Transverse colon (tissue), 3 donors: ENCODE results near the gene HOXC4.
"Not testable (repeated sequence)": the region's sequence is repeated elsewhere in the genome, so short reads cannot be mapped to it uniquely, and the experiment has no call there.

ENCODE experiments used
- POLR2A ChIP-seq: fragments of 450-650 bp; IDR thresholded peaks from one replicate; pipeline ENCODE4 v1.6.1; 2016; ENCODE audit warnings: antibody characterized with exemption, mild to moderate bottlenecking, moderate library complexity
- TF ChIP-seq, protein P1 (sequence below), 5 experiments: fragments of 200-600 bp in 3 of 5; fragments of 450-650 bp in 2 of 5; sonication (generic) in 3 of 5; IDR thresholded peaks; 1 replicate in 2 of 5; 2 replicates in 3 of 5; pipeline ENCODE4 v1.5.1; 2016 to 2017; ENCODE audit warnings: antibody characterized with exemption in 5 of 5, inconsistent platforms in 3 of 5, mild to moderate bottlenecking in 2 of 5, moderate library complexity in 1 of 5

DNA sequence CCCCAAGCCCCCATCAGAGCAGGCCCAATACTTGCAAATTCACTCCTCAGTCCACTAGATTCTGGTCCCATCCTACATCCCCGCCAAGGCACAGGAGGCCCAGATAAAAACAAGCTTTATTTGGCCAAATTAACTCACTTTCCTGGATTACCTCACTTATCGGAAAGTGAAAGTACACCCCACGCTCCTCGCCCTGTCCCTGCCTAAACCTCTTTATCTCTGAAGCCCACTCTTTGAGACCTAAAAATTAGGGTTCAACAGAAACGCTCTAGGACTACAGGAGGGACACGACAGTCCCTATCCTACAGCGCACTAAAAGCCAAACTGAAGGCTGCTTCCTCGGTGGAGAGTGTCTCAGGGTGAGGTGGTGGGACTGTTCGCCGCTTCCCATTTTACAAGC is 24.2 kb downstream of the HOXC4 start:
- TF ChIP-seq POLR2A: not testable (repeated sequence)
- TF ChIP-seq, protein P1, sequence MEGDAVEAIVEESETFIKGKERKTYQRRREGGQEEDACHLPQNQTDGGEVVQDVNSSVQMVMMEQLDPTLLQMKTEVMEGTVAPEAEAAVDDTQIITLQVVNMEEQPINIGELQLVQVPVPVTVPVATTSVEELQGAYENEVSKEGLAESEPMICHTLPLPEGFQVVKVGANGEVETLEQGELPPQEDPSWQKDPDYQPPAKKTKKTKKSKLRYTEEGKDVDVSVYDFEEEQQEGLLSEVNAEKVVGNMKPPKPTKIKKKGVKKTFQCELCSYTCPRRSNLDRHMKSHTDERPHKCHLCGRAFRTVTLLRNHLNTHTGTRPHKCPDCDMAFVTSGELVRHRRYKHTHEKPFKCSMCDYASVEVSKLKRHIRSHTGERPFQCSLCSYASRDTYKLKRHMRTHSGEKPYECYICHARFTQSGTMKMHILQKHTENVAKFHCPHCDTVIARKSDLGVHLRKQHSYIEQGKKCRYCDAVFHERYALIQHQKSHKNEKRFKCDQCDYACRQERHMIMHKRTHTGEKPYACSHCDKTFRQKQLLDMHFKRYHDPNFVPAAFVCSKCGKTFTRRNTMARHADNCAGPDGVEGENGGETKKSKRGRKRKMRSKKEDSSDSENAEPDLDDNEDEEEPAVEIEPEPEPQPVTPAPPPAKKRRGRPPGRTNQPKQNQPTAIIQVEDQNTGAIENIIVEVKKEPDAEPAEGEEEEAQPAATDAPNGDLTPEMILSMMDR (IDR thresholded peaks at IDR 0.05): not testable (repeated sequence)
